ENCODE results near the gene CDX2. TPM values are rescaled to one million over a fixed set of nuclear protein-coding genes. Genes with fewer than 3 reads are reported as not detected.

CDX2 gene
- total and polyA plus RNA-seq, 2 experiments from 2014 or later: not detected

GRCh38 chr13:27965740-27966640 lies 3.1 kb downstream of the CDX2 start (continued):
- TF ChIP-seq ZNF462 (CRISPR knock-in tag; IDR thresholded peaks at IDR 0.05) (no peak), ZNF331 (CRISPR knock-in tag; IDR thresholded peaks at IDR 0.05; ENCODE audit: low read depth) (no peak), STAT1 (IDR thresholded peaks at IDR 0.05; ENCODE audit: unreplicated experiment) (no peak), JUNB (IDR thresholded peaks at IDR 0.05; ENCODE audit: unreplicated experiment) (no peak)

GRCh38 chr13:27965343-27965739 lies 3.8 kb downstream of the CDX2 start:
- Mint-ChIP-seq H3K36me3 (ENCODE audit: low read depth) (no peaks in the 10 kb centered on the region; the same call in 2 of the 3 replicates), H3K4me1 (peaks cover 57% of the 10 kb centered on the region), H3K27ac (no peak overlapping the region), H3K27me3 (ENCODE audit: insufficient read depth, low read depth, poor library complexity) (peaks cover 99% of the 10 kb centered on the region), H3K9me3 (no peaks in the 10 kb centered on the region; the same call in 2 of the 3 replicates), H3K4me3 (peak overlapping the region; percentile 16; the same call in 1 of the 3 replicates)
- Histone ChIP-seq H2AFZ (no peak overlapping the region), H3K27me3 (ENCODE audit: insufficient read depth) (peaks cover 100% of the 10 kb centered on the region), H3K79me2 (replicated peaks; ENCODE audit: insufficient read depth) (no peaks in the 10 kb centered on the region), H4K20me1 (replicated peaks; ENCODE audit: insufficient read depth) (peaks cover 35% of the 10 kb centered on the region), H3K4me2 (peak overlapping the region; percentile 50; the same call in 1 of the 2 replicates), H3K4me1 (ENCODE audit: insufficient read depth) (peaks cover 66% of the 10 kb centered on the region), H3F3A (replicated peaks; ENCODE audit: low read depth) (peaks cover 47% of the 10 kb centered on the region), H3K4me3 (no peak overlapping the region), H3K9me2 (ENCODE audit: insufficient read depth) (no peaks in the 10 kb centered on the region), H3K36me3 (ENCODE audit: insufficient read depth) (no peaks in the 10 kb centered on the region; the same call in 1 of the 2 replicates), H3K27ac (ENCODE audit: low read depth) (no peak overlapping the region)
- DNase-seq (ENCODE audit: low spot score) (peak; percentile 52), ATAC-seq (no peak)
- TF ChIP-seq REST (IDR thresholded peaks at IDR 0.05; ENCODE audit: unreplicated experiment) (no peak), EZH2 (IDR thresholded peaks at IDR 0.05; ENCODE audit: low read depth, unreplicated experiment) (no peak), CTCF (conservative IDR thresholded peaks at IDR 0.05; ENCODE audit: low read depth in 2 of 2) (no peak), ZNF331 (CRISPR knock-in tag; IDR thresholded peaks at IDR 0.05; ENCODE audit: low read depth) (no peak), NANOG (IDR thresholded peaks at IDR 0.05; ENCODE audit: borderline replicate concordance) (no peak), ETS1 (IDR thresholded peaks at IDR 0.05) (no peak), JUNB (IDR thresholded peaks at IDR 0.05; ENCODE audit: unreplicated experiment) (no peak)
